ENCODE measurements around the gene NUP153. TPM values are rescaled to one million over a fixed set of nuclear protein-coding genes. Genes with fewer than 3 reads are reported as not detected.

Gene NUP153
- total RNA-seq, 1 donor from 2014 or later: 30.5 TPM

DNA sequence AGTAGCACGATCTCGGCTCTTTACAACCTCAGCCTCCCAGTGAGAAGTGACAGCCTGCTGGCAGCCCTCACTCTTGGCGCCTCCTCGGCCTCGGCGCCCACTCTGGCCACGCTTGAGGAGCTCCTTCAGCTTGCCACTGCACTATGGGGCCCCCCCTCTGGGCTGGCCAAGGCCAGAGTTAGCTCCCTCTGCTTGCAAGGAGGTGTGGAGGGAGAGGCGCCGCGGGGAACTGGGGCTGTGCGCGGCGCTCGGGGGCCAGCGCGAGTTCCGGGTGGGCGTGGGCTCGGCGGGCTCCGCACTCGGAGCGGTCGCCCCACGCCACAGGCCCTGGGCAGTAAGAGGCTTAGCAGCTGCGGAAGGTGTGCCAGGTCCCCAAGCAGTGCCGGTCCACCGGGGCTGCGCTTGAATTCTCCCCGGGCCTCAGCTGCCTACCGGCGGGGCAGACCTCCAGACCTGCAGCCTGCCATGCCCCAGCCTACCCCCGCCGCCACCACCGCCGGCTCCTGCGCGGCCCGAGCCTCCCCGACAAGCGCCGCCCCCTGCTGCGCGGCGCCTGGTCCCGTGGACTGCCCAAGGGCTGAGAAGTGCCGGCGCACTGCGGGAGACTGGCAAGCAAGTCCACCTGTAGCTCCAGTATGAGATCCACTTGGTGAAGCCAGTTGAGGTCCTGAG lies 22.0 kb upstream of the NUP153 start:
- Histone ChIP-seq H3K4me1 (peaks cover 6% of the 10 kb centered on the region), H3K27ac (no peak overlapping the region), H3K9me3 (no peaks in the 10 kb centered on the region), H3K27me3 (ENCODE audit: low read depth) (no peaks in the 10 kb centered on the region), H3K4me3 (no peak overlapping the region), H3K36me3 (no peaks in the 10 kb centered on the region)
- ATAC-seq (no peak), DNase-seq (no peak)
- TF ChIP-seq, protein P1, sequence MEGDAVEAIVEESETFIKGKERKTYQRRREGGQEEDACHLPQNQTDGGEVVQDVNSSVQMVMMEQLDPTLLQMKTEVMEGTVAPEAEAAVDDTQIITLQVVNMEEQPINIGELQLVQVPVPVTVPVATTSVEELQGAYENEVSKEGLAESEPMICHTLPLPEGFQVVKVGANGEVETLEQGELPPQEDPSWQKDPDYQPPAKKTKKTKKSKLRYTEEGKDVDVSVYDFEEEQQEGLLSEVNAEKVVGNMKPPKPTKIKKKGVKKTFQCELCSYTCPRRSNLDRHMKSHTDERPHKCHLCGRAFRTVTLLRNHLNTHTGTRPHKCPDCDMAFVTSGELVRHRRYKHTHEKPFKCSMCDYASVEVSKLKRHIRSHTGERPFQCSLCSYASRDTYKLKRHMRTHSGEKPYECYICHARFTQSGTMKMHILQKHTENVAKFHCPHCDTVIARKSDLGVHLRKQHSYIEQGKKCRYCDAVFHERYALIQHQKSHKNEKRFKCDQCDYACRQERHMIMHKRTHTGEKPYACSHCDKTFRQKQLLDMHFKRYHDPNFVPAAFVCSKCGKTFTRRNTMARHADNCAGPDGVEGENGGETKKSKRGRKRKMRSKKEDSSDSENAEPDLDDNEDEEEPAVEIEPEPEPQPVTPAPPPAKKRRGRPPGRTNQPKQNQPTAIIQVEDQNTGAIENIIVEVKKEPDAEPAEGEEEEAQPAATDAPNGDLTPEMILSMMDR (IDR thresholded peaks at IDR 0.05): no peak
- intact Hi-C loops (cut with DNase I): no loop called here

DNA sequence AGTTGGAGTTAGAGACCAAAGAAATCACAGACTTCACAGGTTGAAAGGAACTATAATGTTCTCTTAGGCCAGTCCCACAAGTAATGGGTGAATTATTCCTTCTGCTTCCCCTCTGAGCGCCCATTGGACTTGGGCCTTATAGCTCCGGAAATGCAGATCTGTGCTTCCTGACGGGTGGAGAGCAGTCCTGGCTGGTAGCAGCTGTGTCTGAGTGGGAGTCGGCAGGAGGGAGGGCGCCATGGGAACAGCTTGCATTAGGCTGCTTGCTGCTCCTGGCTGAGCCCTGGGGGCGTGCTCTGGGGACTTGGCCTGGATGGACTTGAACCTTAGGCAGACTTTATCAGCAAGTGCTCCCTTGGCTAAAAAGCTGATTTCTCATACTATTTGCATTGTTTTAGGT lies 18.4 kb upstream of the NUP153 start:
- no peaks in the 10 kb centered on the region for H3K9me3 ChIP-seq
- H3K4me1 ChIP-seq: peaks cover 6% of the 10 kb centered on the region
- no peaks in the 10 kb centered on the region for H3K27me3 ChIP-seq (ENCODE audit: low read depth)
- TF ChIP-seq, protein P1 (IDR thresholded peaks at IDR 0.05): no peak
- intact Hi-C loops (cut with DNase I): no loop called here
- no peaks in the 10 kb centered on the region for H3K36me3 ChIP-seq
- ATAC-seq (peak in 1 of 2 donors; percentile 45), DNase-seq (no peak)
- no peak overlapping the region for H3K4me3 ChIP-seq
- H3K27ac ChIP-seq: no peak overlapping the region

DNA sequence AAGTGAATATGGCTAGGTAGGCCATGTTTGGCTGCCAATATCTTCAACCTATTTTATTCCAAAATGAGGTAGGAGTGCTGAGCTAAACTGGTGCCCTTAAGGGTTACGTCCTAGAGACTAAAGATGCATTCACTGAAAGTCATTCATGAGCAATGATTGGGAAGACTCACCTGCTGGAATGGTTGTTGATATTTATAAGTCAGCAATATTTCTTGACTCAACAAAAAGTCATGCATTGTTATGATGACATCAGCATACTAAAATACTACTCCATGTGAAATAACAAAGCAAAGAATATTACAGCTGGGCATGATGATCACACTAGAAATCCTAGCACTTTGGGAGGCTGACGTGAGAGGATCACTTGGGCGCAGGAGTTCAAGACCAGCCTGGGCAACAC lies 17.6 kb upstream of the NUP153 start:
- H3K27ac ChIP-seq: no peak overlapping the region
- no peak for DNase-seq
- TF ChIP-seq, protein P1 (IDR thresholded peaks at IDR 0.05): no peak
- no peaks in the 10 kb centered on the region for H3K36me3 ChIP-seq
- intact Hi-C loops (cut with DNase I): no loop called here
- H3K27me3 ChIP-seq (ENCODE audit: low read depth): no peaks in the 10 kb centered on the region
- ATAC-seq: no peak
- H3K9me3 ChIP-seq: no peaks in the 10 kb centered on the region
- H3K4me1 ChIP-seq: peaks cover 6% of the 10 kb centered on the region
- no peak overlapping the region for H3K4me3 ChIP-seq

DNA sequence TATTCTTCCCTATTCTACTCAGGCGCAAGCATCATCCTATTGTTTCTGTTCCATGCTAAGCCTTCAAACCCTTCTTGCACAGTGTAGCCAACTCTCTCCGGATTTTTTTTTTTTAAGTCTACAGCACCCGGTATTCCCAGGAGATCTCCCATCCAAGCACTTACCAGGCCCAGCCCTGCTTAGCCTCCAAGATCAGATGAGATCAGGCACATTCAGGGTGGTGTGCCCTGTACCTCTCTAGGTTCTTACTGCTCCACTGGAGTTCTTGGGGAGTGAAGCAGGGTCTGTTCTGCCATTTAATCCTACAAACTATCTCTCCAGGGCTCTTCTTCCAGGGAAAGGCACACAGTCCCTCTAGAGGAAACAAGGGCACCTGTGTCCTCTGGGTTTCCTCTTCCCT lies 14.9 kb upstream of the NUP153 start:
- Histone ChIP-seq H3K4me1 (peaks cover 6% of the 10 kb centered on the region), H3K36me3 (no peaks in the 10 kb centered on the region), H3K4me3 (no peak overlapping the region), H3K9me3 (no peaks in the 10 kb centered on the region), H3K27me3 (ENCODE audit: low read depth) (no peaks in the 10 kb centered on the region), H3K27ac (no peak overlapping the region)
- intact Hi-C loops (cut with DNase I): no loop called here
- TF ChIP-seq, protein P1 (IDR thresholded peaks at IDR 0.05): no peak
- ATAC-seq: no peak
- DNase-seq: no peak

DNA sequence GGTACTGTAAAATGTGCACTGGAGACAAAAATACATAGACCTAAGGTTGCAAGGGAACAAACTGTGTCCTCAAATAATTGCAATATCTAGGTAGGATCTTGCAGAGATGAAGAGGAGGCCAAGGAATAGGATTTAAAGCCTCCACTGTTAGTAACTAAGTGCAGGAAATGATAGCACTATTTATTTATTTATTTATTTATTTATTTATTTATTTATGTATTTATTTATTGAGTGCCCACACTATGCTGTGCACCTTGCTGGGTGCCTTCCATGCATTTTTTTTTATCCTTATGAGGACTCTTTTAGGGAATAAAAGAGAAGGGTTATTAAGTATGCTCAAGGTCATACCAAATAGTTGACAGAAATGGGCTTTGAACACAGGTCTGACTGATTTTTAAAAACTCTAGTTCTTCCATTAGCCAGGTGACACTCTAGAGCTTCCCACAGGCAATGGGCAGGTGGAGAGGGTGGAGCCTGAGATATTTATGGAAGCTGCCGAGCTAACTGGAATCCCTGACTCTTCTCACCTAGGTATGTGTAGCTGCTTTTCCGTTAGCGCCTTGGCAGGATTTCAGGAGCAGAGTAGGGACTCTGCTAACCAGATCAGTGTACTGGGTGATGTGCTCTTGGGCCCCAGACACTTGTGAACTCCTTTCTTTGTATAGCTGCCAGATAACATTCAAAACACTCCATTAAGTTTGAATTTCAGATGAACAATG lies 12.8 kb upstream of the NUP153 start:
- intact Hi-C loops (cut with DNase I): no loop called here
- Histone ChIP-seq H3K27ac (no peak overlapping the region), H3K36me3 (no peaks in the 10 kb centered on the region), H3K4me3 (no peak overlapping the region), H3K4me1 (no peaks in the 10 kb centered on the region), H3K9me3 (no peaks in the 10 kb centered on the region), H3K27me3 (ENCODE audit: low read depth) (no peaks in the 10 kb centered on the region)
- TF ChIP-seq, protein P1 (IDR thresholded peaks at IDR 0.05): no peak
- ATAC-seq (no peak), DNase-seq (no peak)

Data from lower lobe of right lung (tissue), 2 donors.